GM12875 (cell line): Measurements from ENCODE around the gene GPC4.

Experiments
- H3K4me3 ChIP-seq: one replicate; pipeline ENCODE4 v1.5.1; 2011; ENCODE audit warnings: low read depth, low read length, control low read depth
- TF ChIP-seq, protein P1 (sequence below): IDR thresholded peaks from 2 replicates; pipeline ENCODE4 v1.5.1; 2011; ENCODE audit warnings: low read depth, mild to moderate bottlenecking, control low read depth, inconsistent platforms, low read length, moderate library complexity, borderline replicate concordance; ENCODE audit not compliant: insufficient read depth

The GPC4 gene

GRCh38 chrX:133365871-133366611 lies 49.2 kb downstream of the GPC4 start:
- TF ChIP-seq, protein P1, sequence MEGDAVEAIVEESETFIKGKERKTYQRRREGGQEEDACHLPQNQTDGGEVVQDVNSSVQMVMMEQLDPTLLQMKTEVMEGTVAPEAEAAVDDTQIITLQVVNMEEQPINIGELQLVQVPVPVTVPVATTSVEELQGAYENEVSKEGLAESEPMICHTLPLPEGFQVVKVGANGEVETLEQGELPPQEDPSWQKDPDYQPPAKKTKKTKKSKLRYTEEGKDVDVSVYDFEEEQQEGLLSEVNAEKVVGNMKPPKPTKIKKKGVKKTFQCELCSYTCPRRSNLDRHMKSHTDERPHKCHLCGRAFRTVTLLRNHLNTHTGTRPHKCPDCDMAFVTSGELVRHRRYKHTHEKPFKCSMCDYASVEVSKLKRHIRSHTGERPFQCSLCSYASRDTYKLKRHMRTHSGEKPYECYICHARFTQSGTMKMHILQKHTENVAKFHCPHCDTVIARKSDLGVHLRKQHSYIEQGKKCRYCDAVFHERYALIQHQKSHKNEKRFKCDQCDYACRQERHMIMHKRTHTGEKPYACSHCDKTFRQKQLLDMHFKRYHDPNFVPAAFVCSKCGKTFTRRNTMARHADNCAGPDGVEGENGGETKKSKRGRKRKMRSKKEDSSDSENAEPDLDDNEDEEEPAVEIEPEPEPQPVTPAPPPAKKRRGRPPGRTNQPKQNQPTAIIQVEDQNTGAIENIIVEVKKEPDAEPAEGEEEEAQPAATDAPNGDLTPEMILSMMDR = no peak
- H3K4me3 ChIP-seq = no peak overlapping the region

GRCh38 chrX:133364865-133365264 lies 50.4 kb downstream of the GPC4 start:
- TF ChIP-seq, protein P1 = no peak
- no peak overlapping the region for H3K4me3 ChIP-seq

- TF ChIP-seq, protein P1 = no peak
- no peak overlapping the region for H3K4me3 ChIP-seq
Observed at GRCh38 chrX:133364196-133364595, 51.1 kb downstream of the GPC4 start.

DNA sequence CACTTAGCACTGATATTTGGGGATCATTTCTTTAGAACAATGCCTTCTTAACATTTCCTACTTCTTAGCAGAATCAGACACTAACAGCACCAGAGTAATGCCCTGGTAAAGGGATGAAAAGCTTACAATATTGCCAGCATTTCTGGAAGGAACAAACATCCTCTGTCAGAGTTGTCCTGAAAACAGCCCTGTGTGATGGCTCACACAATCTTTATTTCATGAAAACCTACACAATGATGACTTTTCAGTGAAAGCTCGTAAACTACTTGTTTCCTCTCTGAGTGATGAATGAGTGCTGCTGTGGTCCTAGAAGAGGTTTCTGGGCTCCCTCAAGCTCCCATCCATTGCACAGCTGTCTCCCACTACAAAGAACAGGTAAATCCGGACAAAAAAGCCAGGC lies 52.8 kb downstream of the GPC4 start:
- TF ChIP-seq, protein P1 = no peak
- H3K4me3 ChIP-seq = no peak overlapping the region

- H3K4me3 ChIP-seq = no peak overlapping the region
- TF ChIP-seq, protein P1 = no peak
Observed at GRCh38 chrX:133359466-133359865, 55.8 kb downstream of the GPC4 start.

GRCh38 chrX:133353233-133353632 lies 62.1 kb downstream of the GPC4 start:
- H3K4me3 ChIP-seq = no peak overlapping the region
- TF ChIP-seq, protein P1 = no peak

GRCh38 chrX:133350751-133351150 lies 64.5 kb downstream of the GPC4 start:
- H3K4me3 ChIP-seq = no peak overlapping the region
- TF ChIP-seq, protein P1 = no peak
